ENCODE data around the gene FANCC.
A peak's percentile ranks its signal among the peaks of the same experiment; 100 is the strongest.

Gene FANCC

DNA sequence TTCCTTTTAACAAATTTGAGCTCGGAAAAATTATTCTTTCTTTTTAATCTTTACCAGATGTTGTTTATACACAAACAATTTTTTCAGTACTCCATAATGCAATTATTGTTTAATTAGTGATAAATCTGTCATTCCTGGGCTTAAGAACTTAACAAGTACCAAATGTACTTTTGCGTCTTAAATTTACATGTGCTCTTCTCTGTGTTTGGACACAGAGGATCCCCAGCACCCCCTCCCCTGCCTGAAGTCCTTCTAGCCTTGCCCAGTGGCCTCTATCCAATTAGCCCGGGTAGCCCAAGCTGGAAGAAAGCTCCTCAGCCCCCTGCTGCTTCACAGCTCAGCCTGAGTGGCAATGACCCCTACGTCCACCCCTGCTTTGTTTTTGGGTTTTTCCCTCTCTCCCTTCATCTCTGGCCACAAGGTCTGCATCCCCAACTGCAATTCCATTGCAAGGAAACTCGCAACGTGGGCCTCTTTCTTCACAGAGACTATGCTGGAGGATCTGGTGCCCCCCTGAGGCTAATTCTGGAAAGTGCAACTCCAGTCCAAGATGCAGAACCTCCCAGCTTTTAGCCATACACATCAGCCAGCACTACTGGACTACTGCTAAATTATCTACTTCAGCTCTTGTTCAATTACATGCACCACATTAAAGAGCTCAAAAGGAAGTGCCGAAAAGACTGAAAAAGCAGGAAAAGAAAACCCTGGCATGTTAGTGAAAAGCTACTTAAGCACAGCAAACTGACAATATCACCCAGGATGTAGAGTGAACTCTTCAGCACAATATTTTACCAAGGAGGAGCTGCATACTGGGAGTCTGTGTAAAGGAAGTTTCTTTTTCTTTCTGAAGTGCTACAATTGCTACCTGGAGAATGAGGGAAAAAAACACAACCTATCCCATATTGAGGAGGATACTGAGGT is 186.2 kb downstream of the FANCC start:
- no peak overlapping the region for H3K27ac ChIP-seq
- TF ChIP-seq CTCF (conservative IDR thresholded peaks at IDR 0.05) (peak; percentile 93), ZFX (IDR thresholded peaks at IDR 0.05) (no peak)

- TF ChIP-seq ZFX (IDR thresholded peaks at IDR 0.05) (no peak), CTCF (conservative IDR thresholded peaks at IDR 0.05) (no peak)
- H3K27ac ChIP-seq = no peak overlapping the region
These were observed 187.0 kb downstream of the FANCC start for GRCh38 chr9:95130484-95130883.

GRCh38 chr9:95129476-95130291 is 187.8 kb downstream of the FANCC start:
- TF ChIP-seq ZFX (IDR thresholded peaks at IDR 0.05) = no peak
- no peak for TF ChIP-seq CTCF (conservative IDR thresholded peaks at IDR 0.05)
- H3K27ac ChIP-seq = no peak overlapping the region

DNA sequence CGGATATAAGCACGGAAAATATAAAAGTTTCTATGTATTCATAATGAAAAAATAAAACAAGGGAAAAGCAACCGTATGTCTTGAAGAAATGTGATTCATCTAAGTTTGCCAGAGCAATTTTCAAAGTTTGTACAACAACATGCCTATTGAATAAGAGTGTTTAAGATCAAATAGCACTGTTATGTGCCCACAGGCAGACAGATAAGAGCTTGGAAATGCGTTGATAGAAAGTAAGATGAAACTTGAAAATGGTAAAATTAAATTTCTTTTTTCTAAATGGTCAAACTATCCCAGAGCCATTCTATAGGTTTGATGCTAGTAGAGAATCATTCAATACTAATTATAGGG is 189.4 kb downstream of the FANCC start:
- no peak overlapping the region for H3K27ac ChIP-seq
- TF ChIP-seq CTCF (conservative IDR thresholded peaks at IDR 0.05) = no peak
- no peak for TF ChIP-seq ZFX (IDR thresholded peaks at IDR 0.05)

DNA sequence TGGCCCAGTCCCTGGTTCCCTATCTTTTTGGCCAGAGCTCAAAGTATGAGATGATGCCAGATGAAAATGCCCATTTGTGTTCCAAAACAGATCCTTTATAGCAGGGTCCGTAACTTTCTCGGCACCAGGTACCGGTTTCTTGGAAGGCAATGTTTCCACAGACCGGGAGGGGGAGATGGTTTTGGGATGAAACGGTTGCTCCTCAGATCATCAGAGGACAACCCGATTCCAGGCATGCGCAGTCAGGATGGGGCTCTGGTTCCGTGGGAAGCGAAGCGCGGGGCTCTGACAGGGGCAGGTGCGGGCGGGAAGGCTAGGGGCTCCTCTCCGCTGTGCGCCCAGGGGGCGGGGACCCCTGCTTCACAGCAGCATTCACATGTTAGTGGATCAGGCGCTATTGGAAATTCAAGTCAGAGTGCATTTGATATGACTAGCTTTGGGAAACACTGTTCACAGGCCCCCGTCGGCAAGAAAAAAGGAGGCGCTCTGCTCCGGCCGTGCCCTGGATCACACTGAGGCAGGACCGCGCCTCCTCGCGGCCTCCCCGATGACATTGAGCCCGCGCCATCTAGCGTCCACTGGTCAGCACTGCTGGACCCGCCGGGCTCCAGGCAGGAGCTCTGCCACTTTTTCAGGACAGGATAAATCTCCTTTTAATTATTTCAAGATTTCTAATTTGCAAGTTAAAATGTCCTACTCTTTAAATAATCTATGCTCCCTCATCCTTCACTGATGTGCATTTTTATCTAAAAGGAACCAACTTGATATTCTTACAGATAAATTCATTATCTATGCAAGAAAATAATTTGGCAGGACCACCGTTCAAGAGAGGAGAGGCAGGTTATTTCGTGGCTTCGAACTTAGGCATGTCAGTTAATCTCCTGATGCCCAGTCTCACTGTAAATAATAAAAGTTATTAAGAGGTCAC is 190.0 kb downstream of the FANCC start:
- no peak overlapping the region for H3K27ac ChIP-seq
- TF ChIP-seq ZFX (IDR thresholded peaks at IDR 0.05) (no peak), CTCF (conservative IDR thresholded peaks at IDR 0.05) (peak; percentile 99)

- H3K27ac ChIP-seq = no peak overlapping the region
These were observed 190.8 kb downstream of the FANCC start for GRCh38 chr9:95126739-95127138.

More at GRCh38 chr9:95126739-95127138, 190.8 kb downstream of the FANCC start:
- TF ChIP-seq ZFX (IDR thresholded peaks at IDR 0.05) (no peak), CTCF (conservative IDR thresholded peaks at IDR 0.05) (no peak)

All from C4-2B (cell line).